ENCODE results near the gene TERT. TPM values are rescaled to one million over a fixed set of nuclear protein-coding genes. Genes with fewer than 3 reads are reported as not detected.

The TERT gene
- total RNA-seq, 4 donors from 2014 or later, result not detected

DNA sequence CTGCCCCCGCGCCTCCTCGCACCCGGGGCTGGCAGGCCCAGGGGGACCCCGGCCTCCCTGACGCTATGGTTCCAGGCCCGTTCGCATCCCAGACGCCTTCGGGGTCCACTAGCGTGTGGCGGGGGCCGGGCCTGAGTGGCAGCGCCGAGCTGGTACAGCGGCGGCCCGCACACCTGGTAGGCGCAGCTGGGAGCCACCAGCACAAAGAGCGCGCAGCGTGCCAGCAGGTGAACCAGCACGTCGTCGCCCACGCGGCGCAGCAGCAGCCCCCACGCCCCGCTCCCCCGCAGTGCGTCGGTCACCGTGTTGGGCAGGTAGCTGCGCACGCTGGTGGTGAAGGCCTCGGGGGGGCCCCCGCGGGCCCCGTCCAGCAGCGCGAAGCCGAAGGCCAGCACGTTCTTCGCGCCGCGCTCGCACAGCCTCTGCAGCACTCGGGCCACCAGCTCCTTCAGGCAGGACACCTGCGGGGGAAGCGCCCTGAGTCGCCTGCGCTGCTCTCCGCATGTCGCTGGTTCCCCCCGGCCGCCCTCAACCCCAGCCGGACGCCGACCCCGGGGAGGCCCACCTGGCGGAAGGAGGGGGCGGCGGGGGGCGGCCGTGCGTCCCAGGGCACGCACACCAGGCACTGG lies 548 bp downstream of the TERT start:
- H3K9me3 ChIP-seq, result no peaks in the 10 kb centered on the region
- H3K27me3 ChIP-seq, result peaks cover 93% of the 10 kb centered on the region
- no peak overlapping the region for H3K4me3 ChIP-seq
- ATAC-seq, result no peak
- no CpG with 5 or more reads among the region's 69 CpGs for WGBS, 2 donors (ENCODE audit: low coverage in 1 of 2)
- TF ChIP-seq EP300 (IDR thresholded peaks at IDR 0.05), result no peak
- no peak for TF ChIP-seq POLR2AphosphoS5 (IDR thresholded peaks at IDR 0.05)
- TF ChIP-seq, protein P1, sequence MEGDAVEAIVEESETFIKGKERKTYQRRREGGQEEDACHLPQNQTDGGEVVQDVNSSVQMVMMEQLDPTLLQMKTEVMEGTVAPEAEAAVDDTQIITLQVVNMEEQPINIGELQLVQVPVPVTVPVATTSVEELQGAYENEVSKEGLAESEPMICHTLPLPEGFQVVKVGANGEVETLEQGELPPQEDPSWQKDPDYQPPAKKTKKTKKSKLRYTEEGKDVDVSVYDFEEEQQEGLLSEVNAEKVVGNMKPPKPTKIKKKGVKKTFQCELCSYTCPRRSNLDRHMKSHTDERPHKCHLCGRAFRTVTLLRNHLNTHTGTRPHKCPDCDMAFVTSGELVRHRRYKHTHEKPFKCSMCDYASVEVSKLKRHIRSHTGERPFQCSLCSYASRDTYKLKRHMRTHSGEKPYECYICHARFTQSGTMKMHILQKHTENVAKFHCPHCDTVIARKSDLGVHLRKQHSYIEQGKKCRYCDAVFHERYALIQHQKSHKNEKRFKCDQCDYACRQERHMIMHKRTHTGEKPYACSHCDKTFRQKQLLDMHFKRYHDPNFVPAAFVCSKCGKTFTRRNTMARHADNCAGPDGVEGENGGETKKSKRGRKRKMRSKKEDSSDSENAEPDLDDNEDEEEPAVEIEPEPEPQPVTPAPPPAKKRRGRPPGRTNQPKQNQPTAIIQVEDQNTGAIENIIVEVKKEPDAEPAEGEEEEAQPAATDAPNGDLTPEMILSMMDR (IDR thresholded peaks at IDR 0.05), result no peak
- no peak for TF ChIP-seq POLR2A (IDR thresholded peaks at IDR 0.05)
- H3K4me1 ChIP-seq, result peaks cover 0 to 13% (median 0%) of the 10 kb centered on the region in 3 donors
- H3K27ac ChIP-seq, result no peak overlapping the region
- H3K36me3 ChIP-seq, result no peaks in the 10 kb centered on the region

DNA sequence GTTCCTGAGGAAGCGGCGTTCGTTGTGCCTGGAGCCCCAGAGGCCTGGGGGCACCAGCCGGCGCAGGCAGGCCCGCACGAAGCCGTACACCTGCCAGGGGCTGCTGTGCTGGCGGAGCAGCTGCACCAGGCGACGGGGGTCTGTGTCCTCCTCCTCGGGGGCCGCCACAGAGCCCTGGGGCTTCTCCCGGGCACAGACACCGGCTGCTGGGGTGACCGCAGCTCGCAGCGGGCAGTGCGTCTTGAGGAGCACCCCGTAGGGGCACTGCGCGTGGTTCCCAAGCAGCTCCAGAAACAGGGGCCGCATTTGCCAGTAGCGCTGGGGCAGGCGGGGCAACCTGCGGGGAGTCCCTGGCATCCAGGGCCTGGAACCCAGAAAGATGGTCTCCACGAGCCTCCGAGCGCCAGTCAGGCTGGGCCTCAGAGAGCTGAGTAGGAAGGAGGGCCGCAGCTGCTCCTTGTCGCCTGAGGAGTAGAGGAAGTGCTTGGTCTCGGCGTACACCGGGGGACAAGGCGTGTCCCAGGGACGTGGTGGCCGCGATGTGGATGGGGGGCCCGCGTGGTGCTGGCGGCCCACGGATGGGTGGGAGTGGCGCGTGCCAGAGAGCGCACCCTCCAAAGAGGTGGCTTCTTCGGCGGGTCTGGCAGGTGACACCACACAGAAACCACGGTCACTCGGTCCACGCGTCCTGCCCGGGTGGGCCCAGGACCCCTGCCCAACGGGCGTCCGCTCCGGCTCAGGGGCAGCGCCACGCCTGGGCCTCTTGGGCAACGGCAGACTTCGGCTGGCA lies 1.3 kb downstream of the TERT start:
- no peak for TF ChIP-seq POLR2AphosphoS5 (IDR thresholded peaks at IDR 0.05)
- no peak for TF ChIP-seq EP300 (IDR thresholded peaks at IDR 0.05)
- no peak for TF ChIP-seq POLR2A (IDR thresholded peaks at IDR 0.05)
- TF ChIP-seq, protein P1 (IDR thresholded peaks at IDR 0.05), result no peak
- no peak overlapping the region for H3K27ac ChIP-seq
- H3K4me1 ChIP-seq, result peaks cover 0 to 13% (median 0%) of the 10 kb centered on the region in 3 donors
- H3K36me3 ChIP-seq, result no peaks in the 10 kb centered on the region
- H3K9me3 ChIP-seq, result peaks cover 0 to 4% (median 0%) of the 10 kb centered on the region in 3 donors
- peaks cover 93% of the 10 kb centered on the region for H3K27me3 ChIP-seq
- ATAC-seq, result no peak
- no CpG with 5 or more reads among the region's 60 CpGs for WGBS, 2 donors (ENCODE audit: low coverage in 1 of 2)
- H3K4me3 ChIP-seq, result no peak overlapping the region

DNA sequence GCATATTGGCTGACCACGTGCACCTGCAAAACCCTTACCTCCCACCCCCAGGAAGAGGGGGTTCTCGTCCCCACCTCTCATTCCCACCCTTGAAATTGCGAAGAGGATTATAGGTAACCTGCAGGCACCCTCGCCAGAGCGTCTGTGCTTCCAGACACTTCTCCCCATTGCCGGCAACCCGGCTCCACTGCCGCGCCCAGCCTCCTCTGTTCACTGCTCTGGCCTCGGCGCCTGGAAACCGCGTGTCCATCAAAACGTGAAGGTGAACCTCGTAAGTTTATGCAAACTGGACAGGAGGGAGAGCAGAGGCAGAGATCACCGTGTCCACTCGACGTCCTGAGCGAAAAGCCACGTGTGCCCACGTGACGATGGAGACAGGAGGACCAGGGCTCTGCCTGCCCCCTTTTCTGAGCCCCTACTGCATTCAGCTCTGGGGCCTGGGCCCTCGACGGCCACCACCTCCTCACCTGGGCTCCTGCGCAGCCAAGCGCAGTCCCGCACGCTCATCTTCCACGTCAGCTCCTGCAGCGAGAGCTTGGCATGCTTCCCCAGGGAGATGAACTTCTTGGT lies 1.9 kb downstream of the TERT start:
- Histone ChIP-seq H3K27me3 (peaks cover 92% of the 10 kb centered on the region), H3K36me3 (no peaks in the 10 kb centered on the region), H3K9me3 (peaks cover 0 to 10% (median 0%) of the 10 kb centered on the region in 3 donors), H3K27ac (no peak overlapping the region), H3K4me1 (peaks cover 0 to 13% (median 0%) of the 10 kb centered on the region in 3 donors), H3K4me3 (no peak overlapping the region)
- 74 to 80% methylated on average over 3 to 18 of the region's 30 CpGs for WGBS, 2 donors (ENCODE audit: low coverage in 1 of 2)
- ATAC-seq, result no peak
- TF ChIP-seq POLR2AphosphoS5 (IDR thresholded peaks at IDR 0.05), result no peak
- TF ChIP-seq POLR2A (IDR thresholded peaks at IDR 0.05), result no peak
- TF ChIP-seq, protein P1 (IDR thresholded peaks at IDR 0.05), result no peak
- no peak for TF ChIP-seq EP300 (IDR thresholded peaks at IDR 0.05)

DNA sequence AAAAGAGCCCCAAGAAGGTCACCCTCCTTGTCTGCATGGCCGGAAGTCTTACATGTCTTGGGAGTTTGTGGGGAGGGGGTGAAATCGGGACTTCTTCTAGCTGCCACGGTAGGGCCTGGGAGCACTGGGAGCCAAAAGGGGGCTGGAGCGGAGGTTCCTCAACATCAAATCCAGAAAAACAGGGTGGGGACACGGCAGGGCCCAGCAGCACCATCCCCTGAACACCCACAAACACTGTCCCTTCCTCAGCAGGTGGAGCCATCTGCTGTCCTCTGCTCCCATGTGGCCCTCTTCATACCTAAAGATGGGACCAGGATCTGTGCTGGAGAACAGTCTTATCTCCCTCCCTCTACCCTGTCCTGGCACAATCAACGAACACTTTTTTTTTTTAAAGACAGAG lies 2.7 kb downstream of the TERT start:
- TF ChIP-seq, protein P1 (IDR thresholded peaks at IDR 0.05), result no peak
- TF ChIP-seq EP300 (IDR thresholded peaks at IDR 0.05) (no peak), POLR2AphosphoS5 (IDR thresholded peaks at IDR 0.05) (no peak), POLR2A (IDR thresholded peaks at IDR 0.05) (no peak)
- WGBS, 2 donors (ENCODE audit: low coverage in 1 of 2), result 62 to 73% methylated on average over 5 to 6 of the region's 6 CpGs
- peaks cover 84% of the 10 kb centered on the region for H3K27me3 ChIP-seq

More for the DNA sequence above, 2.7 kb downstream of the TERT start:
- Histone ChIP-seq H3K36me3 (no peaks in the 10 kb centered on the region), H3K4me3 (no peak overlapping the region), H3K4me1 (peaks cover 0 to 13% (median 0%) of the 10 kb centered on the region in 3 donors), H3K27ac (no peak overlapping the region), H3K9me3 (peaks cover 0 to 13% (median 0%) of the 10 kb centered on the region in 3 donors)
- ATAC-seq, result no peak

Measured in gastroesophageal sphincter (tissue), 4 donors.